Chondrocyte (in vitro differentiated cells): ENCODE data around the gene DOK3. TPM values are rescaled to one million over a fixed set of nuclear protein-coding genes. Genes with fewer than 3 reads are reported as not detected.

Experiments used
- DNase-seq: peaks from one replicate; pipeline ENCODE4 v3.0.0; 2021; ENCODE audit warnings: mixed read lengths, low spot score
- H3K27ac Mint-ChIP-seq: one replicate; pipeline ENCODE4 v1.8.0; 2021; ENCODE audit warnings: mild to moderate bottlenecking, moderate library complexity, mixed read lengths; ENCODE audit not compliant: unreplicated experiment
- H3K27me3 Mint-ChIP-seq: 2 replicates; pipeline ENCODE4 v1.8.0; 2021; ENCODE audit warnings: low read depth, mixed read lengths
- H3K36me3 Mint-ChIP-seq: 2 replicates; pipeline ENCODE4 v1.8.0; 2021; ENCODE audit warnings: low read depth, mixed read lengths
- H3K4me1 Mint-ChIP-seq: 2 replicates; pipeline ENCODE4 v1.8.0; 2021; ENCODE audit warnings: low read depth, mild to moderate bottlenecking, mixed read lengths
- H3K4me3 Mint-ChIP-seq: one replicate; pipeline ENCODE4 v1.8.0; 2021; ENCODE audit warnings: mild to moderate bottlenecking, moderate library complexity, mixed read lengths; ENCODE audit not compliant: unreplicated experiment
- H3K9me3 Mint-ChIP-seq: 2 replicates; pipeline ENCODE4 v1.8.0; 2021; ENCODE audit warnings: low read depth, mixed read lengths
- total RNA-seq: library from RNA; stranded (reverse); gene quantifications from 3 replicates; pipeline ENCODE4 v1.2.1, GENCODE V29; 2021
- TF ChIP-seq, protein P1 (sequence below): fragments of 200-600 bp; sonication (generic); IDR thresholded peaks from 2 replicates; pipeline ENCODE4 v1.5.0; 2021; ENCODE audit warnings: antibody characterized with exemption, mild to moderate bottlenecking, moderate library complexity

DOK3 gene
- total RNA-seq, 1 donor from 2014 or later, result 7.5 TPM

DNA sequence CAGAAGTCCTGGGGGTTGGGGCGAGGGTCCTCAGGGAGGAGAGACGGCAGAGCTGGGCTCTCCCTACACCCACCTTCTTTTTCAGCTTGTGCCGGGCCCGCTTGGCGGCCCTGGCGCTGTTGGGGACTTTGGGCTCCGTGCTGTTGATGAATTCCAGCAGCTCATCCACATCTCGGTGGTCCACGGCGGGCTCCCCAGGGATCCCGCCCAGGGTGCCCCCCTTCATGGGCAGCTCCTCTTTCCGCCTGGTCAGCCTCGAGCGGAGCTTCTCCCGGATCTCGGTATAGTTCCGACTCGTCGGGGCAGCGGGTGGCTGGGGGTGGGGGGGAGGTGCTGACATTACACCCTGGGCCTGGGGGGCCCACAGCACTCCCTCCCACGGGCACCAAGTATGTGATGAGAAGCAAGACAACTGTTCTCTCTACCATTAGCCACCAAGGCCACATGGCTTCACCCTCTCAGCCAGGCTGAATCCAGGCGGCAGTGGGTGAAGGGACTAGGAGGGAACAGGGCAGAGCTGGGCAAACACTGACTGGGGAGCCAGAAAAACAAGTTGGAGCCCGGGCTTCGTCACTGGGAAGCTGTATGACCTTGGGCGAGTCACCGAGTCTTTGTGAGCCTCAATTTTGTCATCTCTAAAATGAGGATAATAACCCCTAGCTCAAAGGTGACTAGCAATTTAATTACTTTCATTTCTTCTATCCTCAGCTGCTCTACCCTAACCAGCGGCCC, 21.7 kb upstream of the DOK3 start:
- peaks cover 28% of the 10 kb centered on the region for H3K36me3 Mint-ChIP-seq
- peak overlapping the region; percentile 73 for H3K27ac Mint-ChIP-seq
- H3K4me1 Mint-ChIP-seq, result peaks cover 36% of the 10 kb centered on the region
- no peaks in the 10 kb centered on the region for H3K9me3 Mint-ChIP-seq
- TF ChIP-seq, protein P1, sequence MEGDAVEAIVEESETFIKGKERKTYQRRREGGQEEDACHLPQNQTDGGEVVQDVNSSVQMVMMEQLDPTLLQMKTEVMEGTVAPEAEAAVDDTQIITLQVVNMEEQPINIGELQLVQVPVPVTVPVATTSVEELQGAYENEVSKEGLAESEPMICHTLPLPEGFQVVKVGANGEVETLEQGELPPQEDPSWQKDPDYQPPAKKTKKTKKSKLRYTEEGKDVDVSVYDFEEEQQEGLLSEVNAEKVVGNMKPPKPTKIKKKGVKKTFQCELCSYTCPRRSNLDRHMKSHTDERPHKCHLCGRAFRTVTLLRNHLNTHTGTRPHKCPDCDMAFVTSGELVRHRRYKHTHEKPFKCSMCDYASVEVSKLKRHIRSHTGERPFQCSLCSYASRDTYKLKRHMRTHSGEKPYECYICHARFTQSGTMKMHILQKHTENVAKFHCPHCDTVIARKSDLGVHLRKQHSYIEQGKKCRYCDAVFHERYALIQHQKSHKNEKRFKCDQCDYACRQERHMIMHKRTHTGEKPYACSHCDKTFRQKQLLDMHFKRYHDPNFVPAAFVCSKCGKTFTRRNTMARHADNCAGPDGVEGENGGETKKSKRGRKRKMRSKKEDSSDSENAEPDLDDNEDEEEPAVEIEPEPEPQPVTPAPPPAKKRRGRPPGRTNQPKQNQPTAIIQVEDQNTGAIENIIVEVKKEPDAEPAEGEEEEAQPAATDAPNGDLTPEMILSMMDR, result no peak
- H3K27me3 Mint-ChIP-seq, result no peaks in the 10 kb centered on the region
- H3K4me3 Mint-ChIP-seq, result no peak overlapping the region
- no peak for DNase-seq

DNA sequence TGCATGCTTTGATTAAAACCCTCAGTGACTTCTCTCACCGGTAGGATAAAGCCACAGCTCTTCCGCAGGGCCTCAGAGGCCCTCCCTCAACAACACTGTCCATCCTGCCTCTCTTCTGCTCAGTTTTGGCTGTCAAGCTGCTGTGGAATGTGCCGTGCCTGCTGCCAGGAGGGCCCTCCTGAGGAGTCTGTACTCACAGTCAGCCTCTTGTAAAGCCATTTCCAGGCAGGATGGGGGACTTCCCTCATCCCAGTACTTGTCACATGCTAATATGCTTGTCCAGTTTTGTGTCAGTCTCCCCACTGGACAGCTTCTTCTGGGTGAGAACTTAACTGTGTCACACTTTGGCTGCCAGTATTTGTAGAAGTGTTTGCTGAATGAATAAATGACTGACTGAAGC, 21.0 kb upstream of the DOK3 start:
- Mint-ChIP-seq H3K27me3 (no peaks in the 10 kb centered on the region), H3K27ac (peak overlapping the region; percentile 73), H3K4me1 (peaks cover 29% of the 10 kb centered on the region), H3K36me3 (peaks cover 29% of the 10 kb centered on the region), H3K4me3 (no peak overlapping the region), H3K9me3 (no peaks in the 10 kb centered on the region)
- DNase-seq, result no peak
- TF ChIP-seq, protein P1, result no peak

DNA sequence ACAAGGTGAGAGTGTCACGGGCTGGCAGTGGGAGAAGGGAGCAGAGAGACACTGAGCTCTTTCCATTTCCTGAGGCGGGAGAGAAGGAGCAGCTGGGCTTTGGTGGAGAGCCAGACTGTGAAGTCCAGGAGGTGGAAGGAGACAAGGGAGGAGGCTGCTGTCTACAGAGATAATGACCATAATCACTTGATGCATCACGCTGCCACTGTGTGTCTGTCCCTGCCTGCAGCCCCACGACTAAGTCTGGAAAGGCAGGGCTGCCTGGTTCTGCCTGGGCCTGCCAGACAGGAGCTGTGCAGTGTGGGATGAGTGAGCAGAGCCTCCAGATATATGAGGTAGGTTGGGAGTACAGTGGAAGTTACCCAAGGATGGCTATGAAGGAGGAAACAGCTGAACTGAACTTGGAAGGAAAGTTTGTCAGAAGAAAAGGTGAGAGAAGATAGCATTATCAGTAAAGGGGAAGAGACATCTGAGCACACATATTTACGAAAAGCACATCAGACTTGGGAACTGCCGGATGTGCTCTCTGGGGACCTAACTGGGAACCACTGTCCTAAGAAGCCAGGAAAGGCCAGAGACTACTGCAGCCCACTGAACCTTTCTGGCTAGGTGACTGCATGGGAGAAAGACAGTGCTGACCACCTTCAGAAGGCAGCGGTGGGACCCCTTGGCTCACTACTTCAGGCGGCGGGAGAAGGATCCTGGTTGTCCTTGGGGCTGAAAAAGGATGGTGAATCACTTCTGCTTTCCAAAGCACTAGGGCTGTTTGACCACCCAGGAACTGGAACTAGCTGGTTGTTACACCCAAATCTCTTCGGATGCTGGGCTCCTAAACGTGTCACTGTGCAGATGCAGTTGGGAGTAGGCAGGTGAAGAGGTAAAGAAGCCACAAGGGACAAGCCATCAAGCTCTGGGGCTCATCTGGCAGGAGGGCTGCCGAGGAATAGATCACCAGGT, 19.9 kb upstream of the DOK3 start:
- Mint-ChIP-seq H3K36me3 (peaks cover 28% of the 10 kb centered on the region), H3K27me3 (no peaks in the 10 kb centered on the region), H3K4me3 (no peak overlapping the region), H3K9me3 (no peaks in the 10 kb centered on the region), H3K4me1 (peaks cover 19% of the 10 kb centered on the region), H3K27ac (no peak overlapping the region)
- TF ChIP-seq, protein P1, result no peak
- DNase-seq, result no peak

DNA sequence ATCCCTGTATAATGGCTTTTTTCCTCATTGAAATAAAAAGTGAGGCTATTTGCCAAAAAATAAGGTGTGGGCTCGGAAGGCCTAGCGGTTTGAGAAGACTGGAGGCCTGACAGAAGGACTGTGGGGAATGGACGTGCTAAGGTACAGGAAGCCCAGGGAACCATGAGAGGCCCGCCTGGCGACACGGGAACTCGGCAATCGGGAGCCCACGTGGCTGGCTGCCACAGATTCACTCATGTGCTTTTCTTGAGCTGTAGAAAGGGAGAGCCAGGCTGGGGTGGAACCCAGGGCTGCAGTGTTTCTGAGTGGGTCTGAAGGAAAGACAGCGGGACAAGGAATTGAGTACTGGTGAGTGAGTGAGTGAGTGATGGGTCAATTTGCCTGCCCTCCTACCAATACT, 19.0 kb upstream of the DOK3 start:
- no peak for DNase-seq
- Mint-ChIP-seq H3K27me3 (no peaks in the 10 kb centered on the region), H3K4me3 (no peak overlapping the region), H3K4me1 (peaks cover 16% of the 10 kb centered on the region), H3K27ac (no peak overlapping the region), H3K9me3 (no peaks in the 10 kb centered on the region), H3K36me3 (peaks cover 24% of the 10 kb centered on the region)
- TF ChIP-seq, protein P1, result no peak

DNA sequence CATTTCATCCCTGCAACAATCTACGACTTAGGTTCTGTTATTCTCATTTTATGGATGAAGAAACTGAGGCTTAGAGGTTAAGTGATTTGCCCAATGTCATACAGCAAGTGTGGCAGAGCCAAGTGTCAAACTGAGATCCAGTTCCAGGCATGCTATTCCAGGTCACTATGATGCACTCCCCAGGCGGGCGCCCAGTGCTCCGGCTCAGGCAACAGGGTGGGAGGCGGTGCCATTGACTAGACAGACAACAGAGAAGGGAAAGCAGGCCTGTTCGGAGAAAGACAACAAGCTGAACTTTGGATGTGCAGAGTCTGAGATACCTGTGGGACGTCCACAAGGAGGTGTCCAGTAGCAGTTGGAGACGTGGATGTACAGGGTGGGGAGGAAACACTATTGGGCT, 18.0 kb upstream of the DOK3 start:
- Mint-ChIP-seq H3K27ac (no peak overlapping the region), H3K9me3 (no peaks in the 10 kb centered on the region), H3K36me3 (peaks cover 25% of the 10 kb centered on the region), H3K4me1 (peaks cover 14% of the 10 kb centered on the region), H3K4me3 (no peak overlapping the region), H3K27me3 (no peaks in the 10 kb centered on the region)
- peak; percentile 61 for DNase-seq
- TF ChIP-seq, protein P1, result no peak
